Measurements from ENCODE around the gene BAHCC1.

DNA sequence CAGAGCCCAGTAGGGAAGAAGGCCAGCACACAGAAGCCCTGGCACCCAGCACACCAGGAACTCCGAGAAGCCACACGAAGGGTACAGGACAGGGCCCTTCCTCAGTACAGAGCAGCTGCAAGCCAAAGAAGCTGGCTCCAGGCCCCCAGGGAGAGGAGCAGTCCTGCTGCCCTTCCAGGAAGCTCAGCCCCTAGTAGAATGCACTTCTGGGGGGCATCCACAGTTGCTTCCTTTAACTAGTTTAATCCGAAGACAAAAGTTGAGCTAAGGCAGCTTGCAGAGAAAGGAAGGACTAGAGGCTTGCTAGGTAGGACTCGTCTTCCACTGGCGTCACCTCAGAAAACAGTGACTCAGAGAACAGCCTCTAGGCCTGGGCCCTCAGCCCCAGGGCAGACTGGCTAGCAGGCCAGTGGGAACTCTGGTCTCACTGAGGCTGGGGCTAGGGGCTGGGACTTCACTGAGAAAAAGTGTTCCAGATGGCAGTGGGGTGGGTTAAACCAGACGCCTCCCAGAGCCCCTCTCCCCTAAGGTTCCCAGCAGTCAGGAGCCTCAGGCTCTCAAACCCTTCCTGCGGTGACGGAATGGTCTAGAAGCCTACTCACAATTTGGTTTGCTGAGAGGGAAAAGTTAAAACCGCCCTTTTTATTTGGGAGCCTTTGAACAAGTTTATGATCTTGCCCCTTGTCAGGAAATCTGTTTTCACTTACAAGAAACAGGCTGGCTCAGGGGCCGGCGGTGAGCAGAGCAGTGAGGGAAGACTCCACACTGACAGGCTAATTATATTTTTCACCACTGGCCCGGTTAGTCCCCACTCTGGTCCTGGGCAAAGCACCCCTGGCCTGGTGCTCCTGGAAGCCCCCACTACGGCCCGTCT is 75.9 kb downstream of the BAHCC1 start:
- TF ChIP-seq POLR2A (IDR thresholded peaks at IDR 0.05) (no peak), POLR2AphosphoS5 (IDR thresholded peaks at IDR 0.05) (no peak)
- TF ChIP-seq, protein P1, sequence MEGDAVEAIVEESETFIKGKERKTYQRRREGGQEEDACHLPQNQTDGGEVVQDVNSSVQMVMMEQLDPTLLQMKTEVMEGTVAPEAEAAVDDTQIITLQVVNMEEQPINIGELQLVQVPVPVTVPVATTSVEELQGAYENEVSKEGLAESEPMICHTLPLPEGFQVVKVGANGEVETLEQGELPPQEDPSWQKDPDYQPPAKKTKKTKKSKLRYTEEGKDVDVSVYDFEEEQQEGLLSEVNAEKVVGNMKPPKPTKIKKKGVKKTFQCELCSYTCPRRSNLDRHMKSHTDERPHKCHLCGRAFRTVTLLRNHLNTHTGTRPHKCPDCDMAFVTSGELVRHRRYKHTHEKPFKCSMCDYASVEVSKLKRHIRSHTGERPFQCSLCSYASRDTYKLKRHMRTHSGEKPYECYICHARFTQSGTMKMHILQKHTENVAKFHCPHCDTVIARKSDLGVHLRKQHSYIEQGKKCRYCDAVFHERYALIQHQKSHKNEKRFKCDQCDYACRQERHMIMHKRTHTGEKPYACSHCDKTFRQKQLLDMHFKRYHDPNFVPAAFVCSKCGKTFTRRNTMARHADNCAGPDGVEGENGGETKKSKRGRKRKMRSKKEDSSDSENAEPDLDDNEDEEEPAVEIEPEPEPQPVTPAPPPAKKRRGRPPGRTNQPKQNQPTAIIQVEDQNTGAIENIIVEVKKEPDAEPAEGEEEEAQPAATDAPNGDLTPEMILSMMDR (IDR thresholded peaks at IDR 0.05), result no peak
